ENCODE results near the gene LYSMD1. TPM values are rescaled to one million over a fixed set of nuclear protein-coding genes. Genes with fewer than 3 reads are reported as not detected.
A peak's percentile ranks its signal among the peaks of the same experiment; 100 is the strongest.

Gene LYSMD1
- total and polyA plus RNA-seq, 4 donors, result 4.9 to 12.7 (median 5.2) TPM

GRCh38 chr1:151176514-151177045 lies 10.9 kb upstream of the LYSMD1 start:
- WGBS, 2 donors, result 96% methylated on average over 17 of the region's 17 CpGs
- DNase-seq, result no peak
- peaks cover 11 to 44% (median 31%) of the 10 kb centered on the region in 4 donors for H3K36me3 ChIP-seq (ENCODE audit: control insufficient read depth in 4 of 4, insufficient read depth in 4 of 4, low read length in 4 of 4)
- H3K4me1 ChIP-seq (ENCODE audit: control insufficient read depth in 5 of 5, insufficient read depth in 5 of 5, low read length in 5 of 5), result peaks cover 0 to 6% (median 0%) of the 10 kb centered on the region in 5 donors
- H3K9ac ChIP-seq (ENCODE audit: insufficient read depth in 1 of 2, low read length in 2 of 2), result no peak overlapping the region
- no peaks in the 10 kb centered on the region for H3K9me3 ChIP-seq (ENCODE audit: control insufficient read depth in 4 of 4, insufficient read depth in 3 of 4, low read length in 3 of 4)
- no peaks in the 10 kb centered on the region for H3K27me3 ChIP-seq (ENCODE audit: control insufficient read depth in 3 of 3, insufficient read depth in 3 of 3, low read length in 2 of 3)
- H3K4me3 ChIP-seq, result no peak overlapping the region
- TF ChIP-seq, protein P1, sequence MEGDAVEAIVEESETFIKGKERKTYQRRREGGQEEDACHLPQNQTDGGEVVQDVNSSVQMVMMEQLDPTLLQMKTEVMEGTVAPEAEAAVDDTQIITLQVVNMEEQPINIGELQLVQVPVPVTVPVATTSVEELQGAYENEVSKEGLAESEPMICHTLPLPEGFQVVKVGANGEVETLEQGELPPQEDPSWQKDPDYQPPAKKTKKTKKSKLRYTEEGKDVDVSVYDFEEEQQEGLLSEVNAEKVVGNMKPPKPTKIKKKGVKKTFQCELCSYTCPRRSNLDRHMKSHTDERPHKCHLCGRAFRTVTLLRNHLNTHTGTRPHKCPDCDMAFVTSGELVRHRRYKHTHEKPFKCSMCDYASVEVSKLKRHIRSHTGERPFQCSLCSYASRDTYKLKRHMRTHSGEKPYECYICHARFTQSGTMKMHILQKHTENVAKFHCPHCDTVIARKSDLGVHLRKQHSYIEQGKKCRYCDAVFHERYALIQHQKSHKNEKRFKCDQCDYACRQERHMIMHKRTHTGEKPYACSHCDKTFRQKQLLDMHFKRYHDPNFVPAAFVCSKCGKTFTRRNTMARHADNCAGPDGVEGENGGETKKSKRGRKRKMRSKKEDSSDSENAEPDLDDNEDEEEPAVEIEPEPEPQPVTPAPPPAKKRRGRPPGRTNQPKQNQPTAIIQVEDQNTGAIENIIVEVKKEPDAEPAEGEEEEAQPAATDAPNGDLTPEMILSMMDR (IDR thresholded peaks at IDR 0.05; ENCODE audit: control extremely low read depth, extremely low read depth), result no peak
- no peak for ATAC-seq (ENCODE audit: insufficient read depth, low FRiP score)
- H3K27ac ChIP-seq (ENCODE audit: low read depth in 1 of 2, low read length in 1 of 2), result no peak overlapping the region

DNA sequence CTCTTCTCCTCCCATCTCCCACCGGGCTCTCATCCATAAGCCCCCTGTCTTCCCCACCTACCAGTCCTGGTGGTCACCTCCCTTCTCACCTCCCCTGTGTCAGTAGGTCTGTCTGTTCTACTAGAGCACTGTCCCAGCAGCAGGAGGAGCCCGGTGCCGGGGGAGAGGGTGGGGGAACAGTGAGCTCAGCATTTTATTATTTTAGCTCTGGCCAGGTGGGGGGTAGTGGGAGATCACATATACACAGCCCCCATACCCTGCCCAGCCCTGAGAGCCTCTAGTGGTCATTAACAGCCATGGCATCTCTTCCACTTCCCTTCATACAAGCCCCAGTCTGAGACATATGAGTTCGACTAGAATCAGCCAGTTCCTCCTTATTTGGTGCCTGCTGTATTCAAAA lies 10.2 kb upstream of the LYSMD1 start, which contains the start of gene TMOD4:
TMOD4 (minus strand) TSS at position 119 of the 400 bp plus-strand sequence. CDS start 1,106 bp downstream, outside the sequence.
- 55 to 60% methylated on average over 4 of the region's 4 CpGs for WGBS, 2 donors
- Histone ChIP-seq H3K27me3 (ENCODE audit: control insufficient read depth in 3 of 3, insufficient read depth in 3 of 3, low read length in 2 of 3) (no peaks in the 10 kb centered on the region), H3K9me3 (ENCODE audit: control insufficient read depth in 4 of 4, insufficient read depth in 3 of 4, low read length in 3 of 4) (no peaks in the 10 kb centered on the region), H3K27ac (ENCODE audit: low read depth in 1 of 2, low read length in 1 of 2) (no peak within 1 kb of the TSS), H3K9ac (ENCODE audit: insufficient read depth in 1 of 2, low read length in 2 of 2) (no peak within 1 kb of the TSS), H3K4me1 (ENCODE audit: control insufficient read depth in 5 of 5, insufficient read depth in 5 of 5, low read length in 5 of 5) (peaks cover 0 to 6% (median 0%) of the 10 kb centered on the region in 5 donors), H3K4me3 (no peak within 1 kb of the TSS), H3K36me3 (ENCODE audit: control insufficient read depth in 4 of 4, insufficient read depth in 4 of 4, low read length in 4 of 4) (peaks cover 17 to 40% (median 29%) of the 10 kb centered on the region in 4 donors)
- DNase-seq (no peak), ATAC-seq (ENCODE audit: insufficient read depth, low FRiP score) (no peak)
- TF ChIP-seq, protein P1 (IDR thresholded peaks at IDR 0.05; ENCODE audit: control extremely low read depth, extremely low read depth), result no peak

GRCh38 chr1:151175041-151175741 lies 9.5 kb upstream of the LYSMD1 start:
- TF ChIP-seq, protein P1 (IDR thresholded peaks at IDR 0.05; ENCODE audit: control extremely low read depth, extremely low read depth), result no peak
- H3K4me1 ChIP-seq (ENCODE audit: control insufficient read depth in 5 of 5, insufficient read depth in 5 of 5, low read length in 5 of 5), result peaks cover 0 to 6% (median 0%) of the 10 kb centered on the region in 5 donors
- H3K9ac ChIP-seq (ENCODE audit: insufficient read depth in 1 of 2, low read length in 2 of 2), result no peak overlapping the region
- peaks cover 17 to 41% (median 28%) of the 10 kb centered on the region in 4 donors for H3K36me3 ChIP-seq (ENCODE audit: control insufficient read depth in 4 of 4, insufficient read depth in 4 of 4, low read length in 4 of 4)
- no peak overlapping the region for H3K27ac ChIP-seq (ENCODE audit: low read depth in 1 of 2, low read length in 1 of 2)
- ATAC-seq (ENCODE audit: insufficient read depth, low FRiP score) (no peak), DNase-seq (peak in 2 of 3 donors; percentile 46 to 48)
- H3K9me3 ChIP-seq (ENCODE audit: control insufficient read depth in 4 of 4, insufficient read depth in 3 of 4, low read length in 3 of 4), result no peaks in the 10 kb centered on the region
- WGBS, 2 donors, result 72 to 78% methylated on average over 6 of the region's 6 CpGs
- no peak overlapping the region for H3K4me3 ChIP-seq
- no peaks in the 10 kb centered on the region for H3K27me3 ChIP-seq (ENCODE audit: control insufficient read depth in 3 of 3, insufficient read depth in 3 of 3, low read length in 2 of 3)

All from lung (tissue), 12 donors.